GM12878 (cell line): Measurements from ENCODE around the gene SEPTIN1. TPM values are rescaled to one million over a fixed set of nuclear protein-coding genes. Genes with fewer than 3 reads are reported as not detected.
A peak's percentile ranks its signal among the peaks of the same experiment; 100 is the strongest.

Experiments used
- ATAC-seq: fragments of 200-7000 bp; cut with Tn5 transposase; 3 replicates; pipeline ENCODE4 v1.9.1; 2020; ENCODE audit warnings: mild to moderate bottlenecking, moderate library complexity
- BruUV-seq: library from RNA; stranded (reverse); fragments of 400-500 nt; replicated peaks from 2 replicates; lab custom pipeline; 2021; lab: Mats Ljungman, UMichigan
- CTCF ChIA-PET: fragments of 300-600 bp; sonication (Branson Sonifier 250); formaldehyde crosslinking; extraction: SDS; loops from one replicate; lab custom pipeline; 2021; ENCODE audit warnings: inconsistent platforms; lab: Yijun Ruan, JAX
- POLR2A ChIA-PET: fragments of 350-600 bp; formaldehyde crosslinking; extraction: SDS; loops from one replicate; lab custom pipeline; 2021; ENCODE audit warnings: inconsistent platforms; lab: Charles Lee
- RAD21 ChIA-PET: fragments of 300-600 bp; sonication (Branson Sonifier 250); formaldehyde crosslinking; loops from one replicate; lab custom pipeline; 2023; ENCODE audit warnings: antibody characterized with exemption; ENCODE audit not compliant: unreplicated experiment; lab: Charles Lee
- SMC1A ChIA-PET: fragments of 300-600 bp; sonication (Branson Sonifier 250); formaldehyde crosslinking; loops from one replicate; lab custom pipeline; 2023; ENCODE audit not compliant: unreplicated experiment, uncharacterized antibody; lab: Charles Lee
- DNase-seq: peaks from one replicate; pipeline ENCODE4 v3.0.0-alpha.2; 2011; ENCODE audit warnings: low read depth, low spot score
- FAIRE-seq: peaks from 3 replicates; lab custom pipeline; 2011; peaks lifted over from hg19 to GRCh38; lab: Jason Lieb, UNC
- H2AFZ ChIP-seq: 2 replicates; pipeline ENCODE4 v1.6.0; 2011; ENCODE audit warnings: low read depth, low read length, control low read depth; ENCODE audit not compliant: control insufficient read depth
- H3K27ac ChIP-seq: 2 replicates; pipeline ENCODE4 v1.5.1; 2011; ENCODE audit warnings: control low read depth; ENCODE audit not compliant: control insufficient read depth, insufficient read depth
- H3K27me3 ChIP-seq, 2 experiments: replicated peaks in 1 of 2; 2 replicates each; pipeline versions ENCODE4 v1.6.0 to v1.6.1; 2011; ENCODE audit warnings: low read length in 1 of 2; ENCODE audit not compliant: control insufficient read depth in 2 of 2, insufficient read depth in 2 of 2
- H3K36me3 ChIP-seq, 2 experiments: 2 replicates each; pipeline ENCODE4 v1.5.1; 2011; ENCODE audit warnings: low read length in 1 of 2; ENCODE audit not compliant: control insufficient read depth in 2 of 2, insufficient read depth in 2 of 2
- H3K4me1 ChIP-seq: 2 replicates; pipeline ENCODE4 v1.6.1; 2011; ENCODE audit warnings: mild to moderate bottlenecking, low read length, moderate library complexity, mixed read lengths; ENCODE audit not compliant: control insufficient read depth, insufficient read depth
- H3K4me2 ChIP-seq: 2 replicates; pipeline ENCODE4 v1.6.0; 2011; ENCODE audit warnings: control low read depth; ENCODE audit not compliant: control insufficient read depth, insufficient read depth
- H3K4me3 ChIP-seq: fragments of 200-600 bp; sonication (generic); 2 replicates; pipeline ENCODE4 v1.5.1; 2016
- H3K79me2 ChIP-seq: 2 replicates; pipeline ENCODE4 v1.6.0; 2011; ENCODE audit warnings: low read length; ENCODE audit not compliant: control insufficient read depth, insufficient read depth
- H3K9ac ChIP-seq: 2 replicates; pipeline ENCODE4 v1.8.0; 2011; ENCODE audit warnings: low read length, control low read depth, mixed read lengths; ENCODE audit not compliant: control insufficient read depth, insufficient read depth
- H3K9me3 ChIP-seq: replicated peaks from 3 replicates; pipeline ENCODE4 v1.5.1; 2011; ENCODE audit warnings: mild to moderate bottlenecking, low read length; ENCODE audit not compliant: control insufficient read depth, insufficient read depth
- H4K20me1 ChIP-seq: 2 replicates; pipeline ENCODE4 v1.6.0; 2011; ENCODE audit not compliant: control insufficient read depth, insufficient read depth
- BCL11A ChIP-seq: IDR thresholded peaks from 2 replicates; pipeline ENCODE4 v1.6.1; 2011; ENCODE audit warnings: low read depth, low read length
- CBX3 ChIP-seq: fragments of 200-600 bp; sonication (generic); IDR thresholded peaks from 2 replicates; pipeline ENCODE4 v1.6.1; 2016; ENCODE audit warnings: low read depth, borderline replicate concordance
- CHD1 ChIP-seq: IDR thresholded peaks from 2 replicates; pipeline ENCODE4 v1.6.1; 2012; ENCODE audit warnings: low read depth, low read length, improper control_type of control experiment
- CHD4 ChIP-seq: fragments of 200-600 bp; sonication (generic); IDR thresholded peaks from 2 replicates; pipeline ENCODE4 v1.6.1; 2016; ENCODE audit warnings: mild to moderate bottlenecking
- LARP7 ChIP-seq: fragments of 450-650 bp; IDR thresholded peaks from 2 replicates; pipeline ENCODE4 v1.6.1; 2017; ENCODE audit warnings: mild to moderate bottlenecking
- MXI1 ChIP-seq: fragments of 150-350 bp; IDR thresholded peaks from 2 replicates; pipeline ENCODE4 v1.6.1; 2011; ENCODE audit warnings: low read depth, mild to moderate bottlenecking, inconsistent platforms, low read length, improper control_type of control experiment
- PAX8 ChIP-seq: fragments of 450-650 bp; IDR thresholded peaks from 2 replicates; pipeline ENCODE4 v1.6.1; 2017; ENCODE audit warnings: mild to moderate bottlenecking, moderate library complexity
- POLR2AphosphoS5 ChIP-seq: IDR thresholded peaks from 2 replicates; pipeline ENCODE4 v1.6.1; 2011; ENCODE audit warnings: mild to moderate bottlenecking, low read length, inconsistent platforms
- SMC3 ChIP-seq: IDR thresholded peaks from 2 replicates; pipeline ENCODE4 v1.6.1; 2011; ENCODE audit warnings: low read length, improper control_type of control experiment, borderline replicate concordance
- YY1 ChIP-seq: IDR thresholded peaks from 2 replicates; pipeline ENCODE4 v1.6.1; 2011; ENCODE audit warnings: low read depth, mild to moderate bottlenecking, low read length
- WGBS: methylation state at CpG from one replicate; pipeline ENCODE4 v1.1.6; 2016; ENCODE audit warnings: low lambda C conversion rate; ENCODE audit not compliant: insufficient replicate concordance, insufficient coverage; ENCODE audit errors: missing lambda C conversion rate; 5-methylcytosine and 5-hydroxymethylcytosine counted together
- in situ Hi-C: fragments of 300-500 bp; cut with MboI; formaldehyde crosslinking; loops from 9 replicates; pipeline ENCODE4 v1.14.3; 2018; ENCODE audit warnings: mixed read lengths
- intact Hi-C: fragments of 100-400 bp; cut with micrococcal nuclease; formaldehyde crosslinking; loops from one replicate; pipeline ENCODE4 v1.14.2; 2022; ENCODE audit not compliant: unreplicated experiment
- polyA plus RNA-seq, 11 experiments: library from polyadenylated mRNA; depleted of rRNA in 4 of 11; unstranded in 6 of 11; stranded (reverse) in 5 of 11; fragments of >200 nt; fragmentation: Nextera tagmentation in 4 of 11; fragmentation: Illumina TruSeq in 1 of 11; extraction: Ambion mirVana in 4 of 11; extraction: Trizol in 1 of 11; gene quantifications; 1 replicate in 1 of 11; 2 replicates in 10 of 11; pipeline versions ENCODE4 v1.2.1 to v1.2.3, GENCODE V29; 2011 to 2016; ENCODE audit warnings: inconsistent platforms in 2 of 11, missing spikeins in 2 of 11, low read depth in 1 of 11
- total RNA-seq, 4 experiments: library from RNA; depleted of rRNA in 3 of 4; stranded (reverse); fragments of >200 nt in 3 of 4; fragmentation: Illumina TruSeq in 1 of 4; extraction: Trizol in 1 of 4; gene quantifications; 2 replicates each; pipeline versions ENCODE4 v1.2.1 to v1.2.3, GENCODE V29; 2013 to 2021

SEPTIN1 gene
- total and polyA plus RNA-seq, 10 of the 15 experiments (the other 5 are each of a cell fraction or from before 2014, with no cell fraction given) = 2.8 to 153 (median 94.1) TPM

DNA sequence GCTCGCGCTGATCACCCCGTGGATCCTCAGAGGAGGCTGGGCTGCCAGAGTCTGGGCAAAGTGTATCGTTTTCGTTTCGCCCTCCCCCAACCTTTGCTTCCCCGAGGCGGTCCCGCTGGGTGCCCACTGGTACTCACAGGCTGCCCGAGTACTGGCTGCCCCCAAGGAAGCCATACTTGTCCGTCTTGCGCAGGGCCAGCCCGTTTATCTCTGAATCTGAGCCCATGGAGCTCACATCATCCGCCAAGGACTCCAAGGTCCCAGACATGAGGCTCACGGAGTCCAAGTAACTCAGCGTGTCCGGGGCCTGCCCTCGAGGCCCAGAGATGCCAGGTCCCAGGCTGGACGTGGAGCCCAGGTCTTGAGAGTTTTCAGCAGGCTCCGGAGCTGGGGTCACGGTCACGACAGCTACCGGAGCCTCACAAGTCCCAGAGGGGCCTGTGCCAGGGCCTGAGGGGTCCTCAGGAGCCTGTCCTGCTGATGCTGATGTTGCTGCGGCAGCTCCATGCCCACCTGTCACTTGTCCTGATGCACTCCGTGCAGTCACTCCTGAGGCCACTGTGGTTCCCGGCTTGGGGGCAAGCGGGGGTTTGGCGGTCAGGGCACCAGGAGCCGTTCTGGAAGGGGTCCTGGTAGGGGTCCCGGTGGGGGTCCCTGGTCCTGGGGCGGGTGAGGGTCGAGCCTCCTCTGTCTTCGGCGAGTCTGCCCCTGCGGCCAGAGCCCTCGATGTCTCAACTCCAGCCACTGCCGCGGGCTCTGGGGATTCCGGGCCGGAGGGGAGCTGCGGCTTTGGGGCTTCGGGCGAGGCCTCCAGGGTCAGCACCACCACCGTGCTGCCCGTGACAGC lies 13.0 kb downstream of the SEPTIN1 start:
- peaks cover 2 to 4% of the 10 kb centered on the region in 2 experiments; a peak in 2 of 4 replicates for H3K36me3 ChIP-seq
- FAIRE-seq (no peak), ATAC-seq (no peak), DNase-seq (no peak)
- intact Hi-C loops (no loop called here), in situ Hi-C loops (no loop called here)
- H3K4me2 ChIP-seq = peak overlapping the region; percentile 98
- peak overlapping the region; percentile 97 for H3K4me3 ChIP-seq
- TF ChIP-seq BCL11A (no peak), CBX3 (no peak), MXI1 (no peak), POLR2AphosphoS5 (no peak), CHD4 (no peak), PAX8 (no peak), YY1 (0 out of 2 replicates have a peak, but pooled peaks have one; percentile 6), LARP7 (0 out of 2 replicates have a peak, but pooled peaks have one; percentile 18), CHD1 (no peak), SMC3 (no peak)
- RAD21 ChIA-PET = interaction anchor here (0.6 to 3.8 kb wide), 7 partner anchors 9 to 260 kb away, joined by 3 to 33 read pairs (median 5); partner anchors contain the start of genes CD2BP2, SEPTIN1, ZNF747 and ZNF771
- CTCF ChIA-PET = interaction anchor here (0.6 to 9.0 kb wide), 8 partner anchors 13 to 277 kb away, joined by 3 to 70 read pairs (median 4); partner anchors contain the start of gene ZNF771
- SMC1A ChIA-PET = interaction anchor here (1.1 to 3.5 kb wide), 4 partner anchors 12 to 39 kb away, joined by 4 to 15 read pairs (median 4); partner anchors contain the start of genes CD2BP2 and ZNF771
- H3K27ac ChIP-seq = peak overlapping the region; percentile 64
- peaks cover 16% of the 10 kb centered on the region for H3K4me1 ChIP-seq
- POLR2A ChIA-PET = interaction anchor here (0.7 to 2.1 kb wide), 8 partner anchors 9 to 263 kb away, joined by 3 to 8 read pairs (median 4); partner anchors contain the start of gene DCTPP1
- no peaks in the 10 kb centered on the region for H3K27me3 ChIP-seq
- no TSS peak for BruUV-seq
- WGBS = under 1% methylated on average over 33 of the region's 45 CpGs
- H3K9me3 ChIP-seq = no peaks in the 10 kb centered on the region
- H4K20me1 ChIP-seq = peaks cover 14% of the 10 kb centered on the region
- H3K79me2 ChIP-seq = peaks cover 35% of the 10 kb centered on the region
- H2AFZ ChIP-seq = no peak overlapping the region
- peak overlapping the region; percentile 86 for H3K9ac ChIP-seq
